SHP77 (cell line): ENCODE results near the gene SLC35C1.
"Not testable (repeated sequence)": the region's sequence is repeated elsewhere in the genome, so short reads cannot be mapped to it uniquely, and the experiment has no call there.

Experiments
- DNase-seq, 2 experiments: peaks; one replicate each; lab custom pipeline; 2025; lab: John Stamatoyannopoulos, UW

The SLC35C1 gene

GRCh38 chr11:45811109-45811435 lies 6.1 kb downstream of the SLC35C1 start:
- DNase-seq: no peak

GRCh38 chr11:45811571-45812290 lies 6.8 kb downstream of the SLC35C1 start:
- no peak for DNase-seq

- DNase-seq: no peak
Observed at GRCh38 chr11:45812581-45813548, 7.9 kb downstream of the SLC35C1 start.

GRCh38 chr11:45815747-45816146 lies 10.8 kb downstream of the SLC35C1 start:
- peak; percentile 13 to 32 for DNase-seq

- peak in 1 of 2 experiments; percentile 6 for DNase-seq
Observed at GRCh38 chr11:45816614-45817013, 11.7 kb downstream of the SLC35C1 start.

- no peak for DNase-seq
Observed at GRCh38 chr11:45817191-45817590, 12.2 kb downstream of the SLC35C1 start.

- no peak for DNase-seq
Observed at GRCh38 chr11:45818961-45819605, 14.1 kb downstream of the SLC35C1 start.

GRCh38 chr11:45820211-45820857 lies 15.4 kb downstream of the SLC35C1 start:
- no peak for DNase-seq

- not testable (repeated sequence) for DNase-seq
Observed at GRCh38 chr11:45826492-45826891, 21.5 kb downstream of the SLC35C1 start.

- DNase-seq: no peak
Observed at GRCh38 chr11:45827123-45827522, 22.2 kb downstream of the SLC35C1 start.

- no peak for DNase-seq
Observed at GRCh38 chr11:45828996-45829395, 24.0 kb downstream of the SLC35C1 start.

- no peak for DNase-seq
Observed at GRCh38 chr11:45830596-45830995, 25.6 kb downstream of the SLC35C1 start.

- no peak for DNase-seq
Observed at GRCh38 chr11:45832811-45833441, 28.0 kb downstream of the SLC35C1 start.

GRCh38 chr11:45833761-45834160 lies 28.8 kb downstream of the SLC35C1 start:
- no peak for DNase-seq

GRCh38 chr11:45834298-45834756 lies 29.4 kb downstream of the SLC35C1 start:
- DNase-seq: no peak

GRCh38 chr11:45839204-45839603 lies 34.3 kb downstream of the SLC35C1 start:
- no peak for DNase-seq

GRCh38 chr11:45840251-45840650 lies 35.3 kb downstream of the SLC35C1 start:
- DNase-seq: not testable (repeated sequence)

- DNase-seq: peak; percentile 78 to 84
Observed at GRCh38 chr11:45843158-45843924, 38.4 kb downstream of the SLC35C1 start.

- no peak for DNase-seq
Observed at GRCh38 chr11:45844822-45845578, 40.1 kb downstream of the SLC35C1 start.

- no peak for DNase-seq
Observed at GRCh38 chr11:45846174-45846675, 41.3 kb downstream of the SLC35C1 start.
